Fibroblast of skin of left quadriceps (primary cell): ENCODE data around the gene MEIOB.

Source experiments
- DNase-seq, 2 experiments: peaks; one replicate each; pipeline ENCODE4 v3.0.0-alpha.2; 2013; ENCODE audit warnings: low read depth in 2 of 2

The MEIOB gene

GRCh38 chr16:1787322-1788094 is 84.5 kb downstream of the MEIOB start:
- no peak for DNase-seq

GRCh38 chr16:1787056-1787321 is 85.0 kb downstream of the MEIOB start:
- no peak for DNase-seq

- DNase-seq = no peak
Observed at GRCh38 chr16:1786242-1787055, 85.5 kb downstream of the MEIOB start.

- DNase-seq = no peak
Observed at GRCh38 chr16:1785846-1786170, 86.2 kb downstream of the MEIOB start.

- no peak for DNase-seq
Observed at GRCh38 chr16:1784977-1785845, 86.8 kb downstream of the MEIOB start.
